GM06990 (cell line): ENCODE data around the gene PLEKHA4.
"Not testable (repeated sequence)": the region's sequence is repeated elsewhere in the genome, so short reads cannot be mapped to it uniquely, and the experiment has no call there.

Source experiments
- DNase-seq: peaks from one replicate; pipeline ENCODE4 v3.0.0-alpha.2; 2011; ENCODE audit not compliant: insufficient read length; ENCODE audit errors: extremely low read depth
- H3K27me3 ChIP-seq: replicated peaks from 2 replicates; pipeline ENCODE4 v1.6.0; 2011; ENCODE audit warnings: low read length; ENCODE audit not compliant: control insufficient read depth, insufficient read depth
- H3K36me3 ChIP-seq: 2 replicates; pipeline ENCODE4 v1.5.1; 2011; ENCODE audit warnings: low read length; ENCODE audit not compliant: control insufficient read depth, insufficient read depth
- H3K4me3 ChIP-seq: replicated peaks from 2 replicates; pipeline ENCODE4 v1.5.1; 2011; ENCODE audit warnings: low read depth, mild to moderate bottlenecking, control low read depth, low read length
- CTCF ChIP-seq: IDR thresholded peaks from 2 replicates; pipeline ENCODE4 v1.5.1; 2011; ENCODE audit warnings: low read length, control low read depth, mild to moderate bottlenecking, inconsistent platforms; ENCODE audit not compliant: insufficient read depth, poor library complexity, severe bottlenecking

Gene PLEKHA4

GRCh38 chr19:48879025-48879637 is 10.7 kb upstream of the PLEKHA4 start:
- DNase-seq: no peak
- no peaks in the 10 kb centered on the region for H3K27me3 ChIP-seq
- H3K4me3 ChIP-seq: no peak overlapping the region
- H3K36me3 ChIP-seq: peaks cover 11% of the 10 kb centered on the region
- TF ChIP-seq CTCF: no peak

DNA sequence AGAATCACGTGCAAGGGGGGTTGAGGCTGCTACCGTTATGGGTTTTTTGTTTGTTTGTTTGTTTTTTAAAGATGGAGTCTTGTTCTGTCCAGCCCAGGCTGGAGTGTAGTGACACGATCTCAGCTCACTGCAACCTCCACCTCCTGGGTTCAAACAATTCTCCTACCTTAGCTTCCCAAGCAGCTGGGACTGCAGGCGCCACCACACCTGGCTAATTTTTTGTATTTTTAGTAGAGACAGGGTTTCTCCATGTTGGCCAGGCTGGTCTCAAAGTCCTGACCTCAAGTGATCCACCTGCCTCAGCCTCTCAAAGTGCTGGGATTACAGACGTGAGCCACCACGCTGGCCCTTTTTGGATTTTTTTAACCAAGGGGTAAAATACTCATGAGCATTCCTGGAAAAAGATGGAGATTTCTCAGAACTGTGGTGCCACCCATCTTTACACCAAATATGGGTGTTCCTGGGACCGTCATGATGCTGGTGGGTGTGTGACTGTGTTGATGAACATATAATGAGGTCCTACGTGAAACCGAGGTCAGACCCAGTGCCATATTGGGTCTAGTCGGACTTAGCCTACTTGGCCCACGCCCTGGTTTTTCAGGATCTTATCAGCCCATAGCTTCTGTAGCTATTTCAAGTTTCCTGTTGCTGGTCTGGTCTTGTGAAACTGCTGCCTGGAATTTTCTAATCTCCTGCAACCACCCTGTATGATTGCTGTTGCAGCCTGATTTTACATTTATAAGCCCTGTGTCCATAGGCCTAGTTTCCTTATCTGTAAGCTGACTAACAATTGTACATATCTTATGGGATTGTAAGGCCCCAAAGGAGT is 10.0 kb upstream of the PLEKHA4 start:
- no peak for TF ChIP-seq CTCF
- Histone ChIP-seq H3K4me3 (no peak overlapping the region), H3K27me3 (no peaks in the 10 kb centered on the region), H3K36me3 (peaks cover 15% of the 10 kb centered on the region)
- no peak for DNase-seq

DNA sequence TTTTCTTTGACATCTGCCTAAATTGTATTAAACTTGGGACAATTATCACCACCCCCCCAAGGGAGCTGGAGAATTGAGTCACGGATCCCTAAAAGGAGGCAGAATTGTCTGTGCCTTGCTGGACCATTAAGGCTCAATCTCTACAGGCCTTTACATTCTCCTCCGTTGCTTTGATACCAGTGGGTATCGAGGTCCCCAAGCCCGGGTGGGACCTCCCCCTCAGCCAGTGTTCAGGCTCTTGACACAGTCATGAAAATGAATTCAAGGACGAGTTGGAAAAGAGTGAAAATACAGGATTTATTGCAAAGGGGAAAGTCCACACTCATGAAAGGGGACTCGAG is 9.4 kb upstream of the PLEKHA4 start:
- Histone ChIP-seq H3K36me3 (peaks cover 16% of the 10 kb centered on the region), H3K27me3 (no peaks in the 10 kb centered on the region), H3K4me3 (no peak overlapping the region)
- DNase-seq: no peak
- no peak for TF ChIP-seq CTCF

DNA sequence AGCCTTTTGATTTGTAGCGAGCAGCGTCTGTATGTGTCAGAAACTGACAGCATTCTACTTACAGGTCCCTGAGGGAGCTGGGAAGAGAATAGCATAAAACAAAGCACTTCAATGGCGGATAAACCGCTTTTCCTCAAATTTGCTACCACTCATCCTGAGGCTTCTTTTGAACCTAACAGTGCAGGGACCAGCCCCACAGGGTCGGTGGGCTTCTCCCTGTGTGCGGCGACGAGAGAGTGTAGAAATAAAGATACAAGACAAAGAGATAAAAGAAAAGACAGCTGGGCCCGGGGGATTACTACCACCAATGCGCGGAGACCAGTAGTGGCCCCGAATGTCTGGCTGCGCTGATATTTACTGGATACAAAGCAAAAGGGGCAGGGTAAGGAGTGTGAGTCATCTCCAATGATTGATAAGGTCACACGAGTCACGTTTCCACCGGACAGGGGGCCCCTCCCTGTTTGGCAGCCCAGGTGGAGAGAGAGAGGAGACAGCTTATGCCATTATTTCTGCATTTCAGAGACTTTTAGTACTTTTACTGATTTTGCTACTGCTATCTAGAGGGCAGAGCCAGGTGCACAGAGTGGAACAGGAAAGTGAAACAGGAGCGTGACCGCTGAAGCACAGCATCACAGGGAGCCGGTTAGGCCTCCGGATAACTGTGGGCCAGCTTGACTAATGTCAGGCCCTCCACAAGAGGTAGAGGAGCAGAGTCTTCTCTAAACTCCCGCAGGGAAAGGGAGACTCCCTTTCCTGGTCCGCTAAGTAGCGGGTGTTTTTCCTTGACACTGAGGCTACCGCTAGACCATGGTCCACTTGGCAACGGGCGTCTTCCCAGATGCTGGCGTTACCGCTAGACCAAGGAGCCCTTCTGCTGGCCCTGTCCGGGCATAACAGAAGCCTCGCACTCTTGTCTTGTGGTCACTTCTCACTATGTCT is 7.9 kb upstream of the PLEKHA4 start:
- DNase-seq: peak; percentile 73
- Histone ChIP-seq H3K36me3 (peaks cover 16% of the 10 kb centered on the region), H3K4me3 (peak overlapping the region; percentile 87)
- H3K27me3 ChIP-seq: not testable (repeated sequence)

- no peak for TF ChIP-seq CTCF
- no peak for DNase-seq
- Histone ChIP-seq H3K4me3 (peak overlapping the region; percentile 87), H3K27me3 (no peaks in the 10 kb centered on the region), H3K36me3 (peaks cover 16% of the 10 kb centered on the region)
Observed at GRCh38 chr19:48874303-48875135, 6.1 kb upstream of the PLEKHA4 start.
